ENCODE measurements around the gene IVD.

Gene IVD

GRCh38 chr15:40444736-40445135 lies 39.1 kb downstream of the IVD start:
- TF ChIP-seq CREB1 (IDR thresholded peaks at IDR 0.05; ENCODE audit: low read depth) = no peak
- TF ChIP-seq CEBPB (IDR thresholded peaks at IDR 0.05) = no peak
- TF ChIP-seq NFIC (IDR thresholded peaks at IDR 0.05) = no peak
- no peak for TF ChIP-seq USF1 (IDR thresholded peaks at IDR 0.05)
- no peak for TF ChIP-seq FOXM1 (IDR thresholded peaks at IDR 0.05; ENCODE audit: borderline replicate concordance, low read depth)
- no peak for TF ChIP-seq MAX (IDR thresholded peaks at IDR 0.05)

- TF ChIP-seq RAD21 (IDR thresholded peaks at IDR 0.05; ENCODE audit: low read depth) (no peak), CEBPB (IDR thresholded peaks at IDR 0.05) (no peak), USF1 (IDR thresholded peaks at IDR 0.05) (no peak), TCF12 (IDR thresholded peaks at IDR 0.05; ENCODE audit: low read depth) (no peak), REST (IDR thresholded peaks at IDR 0.05; ENCODE audit: low read depth) (no peak), CREB1 (IDR thresholded peaks at IDR 0.05; ENCODE audit: low read depth) (no peak), EP300 (IDR thresholded peaks at IDR 0.05; ENCODE audit: borderline replicate concordance) (no peak), FOXM1 (IDR thresholded peaks at IDR 0.05; ENCODE audit: borderline replicate concordance, low read depth) (no peak), TEAD4 (IDR thresholded peaks at IDR 0.05) (no peak), NFIC (IDR thresholded peaks at IDR 0.05) (no peak), TAF1 (IDR thresholded peaks at IDR 0.05; ENCODE audit: low read depth) (no peak), MAX (IDR thresholded peaks at IDR 0.05) (no peak), YY1 (IDR thresholded peaks at IDR 0.05; ENCODE audit: low read depth) (no peak), ZBTB7A (IDR thresholded peaks at IDR 0.05; ENCODE audit: low read depth) (no peak), EGR1 (IDR thresholded peaks at IDR 0.05) (no peak)
These were observed 39.9 kb downstream of the IVD start for GRCh38 chr15:40445421-40445922.

- no peak for TF ChIP-seq CEBPB (IDR thresholded peaks at IDR 0.05)
- TF ChIP-seq CREB1 (IDR thresholded peaks at IDR 0.05; ENCODE audit: low read depth) = no peak
- TF ChIP-seq NFIC (IDR thresholded peaks at IDR 0.05) = no peak
- no peak for TF ChIP-seq FOXM1 (IDR thresholded peaks at IDR 0.05; ENCODE audit: borderline replicate concordance, low read depth)
These were observed 40.5 kb downstream of the IVD start for GRCh38 chr15:40446144-40446543.

- no peak for TF ChIP-seq EGR1 (IDR thresholded peaks at IDR 0.05)
- no peak for TF ChIP-seq TCF12 (IDR thresholded peaks at IDR 0.05; ENCODE audit: low read depth)
These were observed 42.8 kb downstream of the IVD start for GRCh38 chr15:40448354-40448753.

- TF ChIP-seq ZBTB7A (IDR thresholded peaks at IDR 0.05; ENCODE audit: low read depth) (no peak), REST (IDR thresholded peaks at IDR 0.05; ENCODE audit: low read depth) (no peak), CEBPB (IDR thresholded peaks at IDR 0.05) (no peak), USF1 (IDR thresholded peaks at IDR 0.05) (no peak), TAF1 (IDR thresholded peaks at IDR 0.05; ENCODE audit: low read depth) (no peak), YY1 (IDR thresholded peaks at IDR 0.05; ENCODE audit: low read depth) (no peak), MAX (IDR thresholded peaks at IDR 0.05) (no peak), EGR1 (IDR thresholded peaks at IDR 0.05) (no peak), TCF12 (IDR thresholded peaks at IDR 0.05; ENCODE audit: low read depth) (no peak), NFIC (IDR thresholded peaks at IDR 0.05) (no peak)
These were observed 43.7 kb downstream of the IVD start for GRCh38 chr15:40449275-40449674.

GRCh38 chr15:40450047-40450446 lies 44.5 kb downstream of the IVD start:
- TF ChIP-seq USF1 (IDR thresholded peaks at IDR 0.05) (no peak), MAX (IDR thresholded peaks at IDR 0.05) (no peak), NFIC (IDR thresholded peaks at IDR 0.05) (no peak), REST (IDR thresholded peaks at IDR 0.05; ENCODE audit: low read depth) (no peak), YY1 (IDR thresholded peaks at IDR 0.05; ENCODE audit: low read depth) (no peak), CREB1 (IDR thresholded peaks at IDR 0.05; ENCODE audit: low read depth) (no peak), TEAD4 (IDR thresholded peaks at IDR 0.05) (no peak), TAF1 (IDR thresholded peaks at IDR 0.05; ENCODE audit: low read depth) (no peak), EP300 (IDR thresholded peaks at IDR 0.05; ENCODE audit: borderline replicate concordance) (no peak), CEBPB (IDR thresholded peaks at IDR 0.05) (no peak), RAD21 (IDR thresholded peaks at IDR 0.05; ENCODE audit: low read depth) (no peak), FOXM1 (IDR thresholded peaks at IDR 0.05; ENCODE audit: borderline replicate concordance, low read depth) (no peak), TCF12 (IDR thresholded peaks at IDR 0.05; ENCODE audit: low read depth) (no peak), ZBTB7A (IDR thresholded peaks at IDR 0.05; ENCODE audit: low read depth) (no peak), EGR1 (IDR thresholded peaks at IDR 0.05) (no peak)

Data from Ishikawa (cell line).